MM.1S (cell line): Measurements from ENCODE around the gene GGA2.

Experiments
- EZH2 ChIP-seq: fragments of 300-600 bp; sonication (generic); optimal IDR thresholded peaks from 2 replicates; pipeline ENCODE3; 2017; ENCODE audit warnings: low read depth, mild to moderate bottlenecking, antibody characterized with exemption, low read length, mixed read lengths
- EZH2phosphoT487 ChIP-seq: fragments of 300-600 bp; sonication (generic); IDR thresholded peaks from 2 replicates; pipeline ENCODE4 v1.6.1; 2018; ENCODE audit warnings: antibody characterized with exemption, low read length
- TF ChIP-seq, protein P1 (sequence below): fragments of 300-600 bp; sonication (generic); IDR thresholded peaks from 2 replicates; pipeline ENCODE4 v1.5.1; 2016; ENCODE audit warnings: antibody characterized with exemption, low read length, mixed read lengths

DNA sequence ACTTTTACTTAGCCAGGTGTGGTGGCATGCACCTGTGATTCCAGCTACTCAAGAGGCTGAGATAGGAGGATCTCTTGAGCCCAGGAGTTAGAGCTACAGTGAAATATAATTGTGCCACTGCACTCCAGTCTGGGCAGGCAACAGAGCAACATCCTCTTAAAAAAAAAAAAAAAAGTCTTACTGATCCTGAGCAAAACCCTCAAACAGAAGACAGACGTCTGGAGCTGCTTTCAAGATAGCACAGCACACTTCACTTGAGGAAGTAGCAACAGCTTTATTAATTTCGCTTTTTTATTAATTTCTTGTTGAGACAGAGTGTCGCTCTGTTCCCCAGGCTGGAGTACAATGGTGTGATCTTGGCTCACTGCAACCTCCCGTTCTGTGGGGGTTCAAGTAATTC, 10.2 kb upstream of the GGA2 start:
- TF ChIP-seq, protein P1, sequence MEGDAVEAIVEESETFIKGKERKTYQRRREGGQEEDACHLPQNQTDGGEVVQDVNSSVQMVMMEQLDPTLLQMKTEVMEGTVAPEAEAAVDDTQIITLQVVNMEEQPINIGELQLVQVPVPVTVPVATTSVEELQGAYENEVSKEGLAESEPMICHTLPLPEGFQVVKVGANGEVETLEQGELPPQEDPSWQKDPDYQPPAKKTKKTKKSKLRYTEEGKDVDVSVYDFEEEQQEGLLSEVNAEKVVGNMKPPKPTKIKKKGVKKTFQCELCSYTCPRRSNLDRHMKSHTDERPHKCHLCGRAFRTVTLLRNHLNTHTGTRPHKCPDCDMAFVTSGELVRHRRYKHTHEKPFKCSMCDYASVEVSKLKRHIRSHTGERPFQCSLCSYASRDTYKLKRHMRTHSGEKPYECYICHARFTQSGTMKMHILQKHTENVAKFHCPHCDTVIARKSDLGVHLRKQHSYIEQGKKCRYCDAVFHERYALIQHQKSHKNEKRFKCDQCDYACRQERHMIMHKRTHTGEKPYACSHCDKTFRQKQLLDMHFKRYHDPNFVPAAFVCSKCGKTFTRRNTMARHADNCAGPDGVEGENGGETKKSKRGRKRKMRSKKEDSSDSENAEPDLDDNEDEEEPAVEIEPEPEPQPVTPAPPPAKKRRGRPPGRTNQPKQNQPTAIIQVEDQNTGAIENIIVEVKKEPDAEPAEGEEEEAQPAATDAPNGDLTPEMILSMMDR = no peak
- TF ChIP-seq EZH2phosphoT487 (no peak), EZH2 (no peak)
